Neural cell (in vitro differentiated cells): ENCODE data around the gene SH3YL1. TPM values are rescaled to one million over a fixed set of nuclear protein-coding genes. Genes with fewer than 3 reads are reported as not detected.

Experiments used
- H2AFZ ChIP-seq: fragments of 200-600, 300-800 bp; sonication (generic), shearing (Covaris generic); 2 replicates; pipeline ENCODE4 v1.6.0; 2014; ENCODE audit warnings: low read depth, mild to moderate bottlenecking, antibody characterized with exemption, low read length, moderate library complexity
- H3F3A ChIP-seq: fragments of 200-600 bp; shearing (Covaris generic); 2 replicates; pipeline ENCODE4 v1.6.1; 2016; ENCODE audit warnings: mild to moderate bottlenecking, moderate library complexity, mixed read lengths, antibody characterized with exemption, low read length; ENCODE audit not compliant: insufficient read depth, poor library complexity, severe bottlenecking
- H3K27ac ChIP-seq: fragments of 200-600, 300-800 bp; sonication (generic), shearing (Covaris generic); 2 replicates; pipeline ENCODE4 v1.5.1; 2014; ENCODE audit warnings: mild to moderate bottlenecking, low read length, moderate library complexity
- H3K27me3 ChIP-seq: fragments of 300-800, 200-600 bp; sonication (generic), shearing (Covaris generic); 2 replicates; pipeline ENCODE4 v1.6.0; 2014; ENCODE audit warnings: mild to moderate bottlenecking, low read depth, low read length, moderate library complexity; ENCODE audit not compliant: insufficient read depth
- H3K36me3 ChIP-seq: fragments of 300-800, 200-600 bp; sonication (generic), shearing (Covaris generic); 2 replicates; pipeline ENCODE4 v1.5.1; 2014; ENCODE audit warnings: mild to moderate bottlenecking, antibody characterized with exemption, low read length, moderate library complexity; ENCODE audit not compliant: insufficient read depth
- H3K4me2 ChIP-seq: fragments of 300-800, 200-600 bp; sonication (generic), shearing (Covaris generic); 2 replicates; pipeline ENCODE4 v1.6.0; 2014; ENCODE audit warnings: mild to moderate bottlenecking, low read length
- H3K4me3 ChIP-seq: fragments of 300-800, 200-600 bp; sonication (generic), shearing (Covaris generic); 2 replicates; pipeline ENCODE4 v1.5.1; 2014; ENCODE audit warnings: mild to moderate bottlenecking, low read length, moderate library complexity
- H3K79me2 ChIP-seq: fragments of 200-600 bp; shearing (Covaris generic); replicated peaks from 2 replicates; pipeline ENCODE4 v1.6.0; 2014; ENCODE audit warnings: mild to moderate bottlenecking, low read length, moderate library complexity; ENCODE audit not compliant: insufficient read depth
- H3K9ac ChIP-seq: fragments of 300-800, 200-600 bp; sonication (generic), shearing (Covaris generic); 2 replicates; pipeline ENCODE4 v1.6.1; 2016; ENCODE audit warnings: mild to moderate bottlenecking, low read length, mixed read lengths
- H3K9me2 ChIP-seq: fragments of 200-600 bp; shearing (Covaris generic); 2 replicates; pipeline ENCODE4 v1.6.1; 2016; ENCODE audit warnings: mild to moderate bottlenecking, low read length, mixed read lengths; ENCODE audit not compliant: insufficient read depth
- H3K9me3 ChIP-seq: fragments of 200-600, 300-800 bp; sonication (generic), shearing (Covaris generic); 2 replicates; pipeline ENCODE4 v1.6.1; 2016; ENCODE audit warnings: mild to moderate bottlenecking, mixed run types, low read length, moderate library complexity, mixed read lengths
- H4K20me1 ChIP-seq: fragments of 200-600 bp; shearing (Covaris generic); 2 replicates; pipeline ENCODE4 v1.6.1; 2016; ENCODE audit warnings: mild to moderate bottlenecking, mixed run types; ENCODE audit not compliant: insufficient read depth
- CTCF ChIP-seq: fragments of 450-650 bp; IDR thresholded peaks from 2 replicates; pipeline ENCODE4 v1.5.1; 2014; ENCODE audit warnings: antibody characterized with exemption, mild to moderate bottlenecking, moderate library complexity; ENCODE audit not compliant: poor library complexity, severe bottlenecking
- EP300 ChIP-seq: fragments of 450-650 bp; conservative IDR thresholded peaks from 2 replicates; pipeline ENCODE4 v1.6.1; 2014; ENCODE audit warnings: antibody characterized with exemption, mild to moderate bottlenecking, moderate library complexity; ENCODE audit not compliant: poor library complexity, severe bottlenecking
- EZH2 ChIP-seq: fragments of 200-600, 300-800 bp; shearing (Covaris generic), sonication (generic); IDR thresholded peaks from 2 replicates; pipeline ENCODE4 v1.6.1; 2014; ENCODE audit warnings: antibody characterized with exemption, low read length, borderline replicate concordance, mild to moderate bottlenecking; ENCODE audit not compliant: insufficient read depth, poor library complexity, severe bottlenecking
- MXI1 ChIP-seq: fragments of 450-650 bp; conservative IDR thresholded peaks from 2 replicates; pipeline ENCODE4 v1.6.1; 2014; ENCODE audit warnings: antibody characterized with exemption, mild to moderate bottlenecking; ENCODE audit not compliant: poor library complexity, severe bottlenecking
- POLR2AphosphoS5 ChIP-seq: IDR thresholded peaks from 2 replicates; pipeline ENCODE4 v1.6.1; 2012
- RAD21 ChIP-seq: fragments of 450-650 bp; conservative IDR thresholded peaks from 2 replicates; pipeline ENCODE4 v1.6.1; 2014; ENCODE audit warnings: antibody characterized with exemption, mild to moderate bottlenecking, moderate library complexity
- REST ChIP-seq: IDR thresholded peaks from 2 replicates; pipeline ENCODE4 v1.6.1; 2012; ENCODE audit warnings: borderline replicate concordance
- SMC3 ChIP-seq: fragments of 450-650 bp; conservative IDR thresholded peaks from 2 replicates; pipeline ENCODE4 v1.6.1; 2014; ENCODE audit warnings: antibody characterized with exemption, mild to moderate bottlenecking, moderate library complexity; ENCODE audit not compliant: poor library complexity
- TAF1 ChIP-seq: IDR thresholded peaks from 2 replicates; pipeline ENCODE4 v1.6.1; 2012; ENCODE audit warnings: low read depth
- polyA plus RNA-seq: library from polyadenylated mRNA; depleted of rRNA; stranded (reverse); fragments of >200 nt; gene quantifications from 2 replicates; pipeline ENCODE4 v1.2.3, GENCODE V29; 2014

SH3YL1 gene
- polyA plus RNA-seq, 1 donor from 2014 or later = 70.6 TPM

- Histone ChIP-seq H3K4me2 (no peak overlapping the region), H3K79me2 (no peaks in the 10 kb centered on the region), H3K27ac (no peak overlapping the region), H2AFZ (no peak overlapping the region), H3K4me3 (no peak overlapping the region), H3K9me2 (no peaks in the 10 kb centered on the region), H3K36me3 (no peaks in the 10 kb centered on the region), H3F3A (no peaks in the 10 kb centered on the region), H3K27me3 (no peaks in the 10 kb centered on the region), H3K9ac (no peak overlapping the region), H4K20me1 (no peaks in the 10 kb centered on the region), H3K9me3 (no peaks in the 10 kb centered on the region)
- no peak for TF ChIP-seq SMC3
- no peak for TF ChIP-seq EP300
- no peak for TF ChIP-seq CTCF
- TF ChIP-seq REST = no peak
- no peak for TF ChIP-seq EZH2
- TF ChIP-seq MXI1 = no peak
- no peak for TF ChIP-seq RAD21
- no peak for TF ChIP-seq TAF1
- TF ChIP-seq POLR2AphosphoS5 = no peak
Measured at GRCh38 chr2:193141-193671, 70.6 kb downstream of the SH3YL1 start.

GRCh38 chr2:191311-192190, 72.3 kb downstream of the SH3YL1 start:
- H3K9me3 ChIP-seq = no peaks in the 10 kb centered on the region
- no peak overlapping the region for H2AFZ ChIP-seq
- H3K27me3 ChIP-seq = no peaks in the 10 kb centered on the region
- H3F3A ChIP-seq = no peaks in the 10 kb centered on the region
- H3K4me2 ChIP-seq = no peak overlapping the region
- no peak for TF ChIP-seq EP300
- no peak for TF ChIP-seq EZH2
- TF ChIP-seq MXI1 = no peak
- no peak for TF ChIP-seq REST
- no peak for TF ChIP-seq SMC3
- TF ChIP-seq TAF1 = no peak
- TF ChIP-seq CTCF = no peak
- no peak for TF ChIP-seq RAD21
- no peak for TF ChIP-seq POLR2AphosphoS5
- H3K27ac ChIP-seq = no peak overlapping the region
- H3K9me2 ChIP-seq = no peaks in the 10 kb centered on the region
- H3K36me3 ChIP-seq = no peaks in the 10 kb centered on the region
- H3K9ac ChIP-seq = no peak overlapping the region
- H3K79me2 ChIP-seq = no peaks in the 10 kb centered on the region
- H4K20me1 ChIP-seq = no peaks in the 10 kb centered on the region
- H3K4me3 ChIP-seq = no peak overlapping the region
